H9 (cell line): ENCODE results near the gene TTLL13. TPM values are rescaled to one million over a fixed set of nuclear protein-coding genes. Genes with fewer than 3 reads are reported as not detected.

Experiments
- DNase-seq: peaks from one replicate; pipeline ENCODE4 v3.0.0-alpha.2; 2017
- H2AFZ ChIP-seq: one replicate; pipeline ENCODE4 v1.6.1; 2013; ENCODE audit warnings: mild to moderate bottlenecking, low read length, control low read depth, moderate library complexity
- H2AK5ac ChIP-seq: 2 replicates; pipeline ENCODE4 v1.6.1; 2013; ENCODE audit warnings: low read length, control low read depth, mixed read lengths; ENCODE audit not compliant: insufficient read length
- H2BK120ac ChIP-seq: one replicate; pipeline ENCODE4 v1.6.1; 2013; ENCODE audit warnings: low read depth, mild to moderate bottlenecking, low read length, control low read depth, inconsistent platforms; ENCODE audit not compliant: poor library complexity, severe bottlenecking
- H2BK12ac ChIP-seq: 2 replicates; pipeline ENCODE4 v1.6.1; 2013; ENCODE audit warnings: low read length, control low read depth, mixed read lengths, low read depth; ENCODE audit not compliant: insufficient read length
- H2BK15ac ChIP-seq: 2 replicates; pipeline ENCODE4 v1.6.1; 2013; ENCODE audit warnings: low read depth, low read length, control low read depth
- H2BK20ac ChIP-seq: one replicate; pipeline ENCODE4 v1.6.1; 2013; ENCODE audit warnings: low read depth, mild to moderate bottlenecking, low read length, control low read depth, inconsistent platforms; ENCODE audit not compliant: poor library complexity, severe bottlenecking
- H2BK5ac ChIP-seq: 2 replicates; pipeline ENCODE4 v1.6.1; 2013; ENCODE audit warnings: low read length, control low read depth, mixed read lengths; ENCODE audit not compliant: insufficient read length
- H3K14ac ChIP-seq: 2 replicates; pipeline ENCODE4 v1.6.1; 2013; ENCODE audit warnings: low read length, control low read depth; ENCODE audit not compliant: insufficient read depth
- H3K18ac ChIP-seq: 2 replicates; pipeline ENCODE4 v1.6.1; 2013; ENCODE audit warnings: low read depth, mild to moderate bottlenecking, mixed read lengths, low read length, control low read depth; ENCODE audit not compliant: insufficient read length
- H3K23ac ChIP-seq: 2 replicates; pipeline ENCODE4 v1.6.1; 2013; ENCODE audit warnings: low read length, control low read depth, mixed read lengths, low read depth; ENCODE audit not compliant: insufficient read length
- H3K23me2 ChIP-seq: 2 replicates; pipeline ENCODE4 v1.6.1; 2013; ENCODE audit warnings: low read depth, mild to moderate bottlenecking, mixed read lengths, low read length, control low read depth; ENCODE audit not compliant: insufficient read length, poor library complexity, severe bottlenecking
- H3K27ac ChIP-seq: 2 replicates; pipeline ENCODE4 v1.5.1; 2013; ENCODE audit warnings: low read length, control low read depth, mixed read lengths, low read depth; ENCODE audit not compliant: insufficient read length
- H3K27me3 ChIP-seq: 2 replicates; pipeline ENCODE4 v1.6.1; 2013; ENCODE audit warnings: low read length, control low read depth, inconsistent platforms; ENCODE audit not compliant: insufficient read depth
- H3K4ac ChIP-seq: 2 replicates; pipeline ENCODE4 v1.6.1; 2013; ENCODE audit warnings: low read depth, mild to moderate bottlenecking, control low read depth, inconsistent platforms, low read length, moderate library complexity
- H3K4me1 ChIP-seq: 2 replicates; pipeline ENCODE4 v1.6.1; 2013; ENCODE audit warnings: low read length, control low read depth, inconsistent platforms; ENCODE audit not compliant: insufficient read depth
- H3K4me2 ChIP-seq: 2 replicates; pipeline ENCODE4 v1.6.1; 2013; ENCODE audit warnings: low read length, control low read depth, mixed read lengths; ENCODE audit not compliant: insufficient read length, insufficient read depth
- H3K56ac ChIP-seq: 2 replicates; pipeline ENCODE4 v1.6.1; 2013; ENCODE audit warnings: low read depth, mild to moderate bottlenecking, mixed read lengths, low read length, control low read depth; ENCODE audit not compliant: insufficient read length
- H3K79me1 ChIP-seq: 2 replicates; pipeline ENCODE4 v1.6.1; 2013; ENCODE audit warnings: low read depth, mild to moderate bottlenecking, moderate library complexity, low read length, control low read depth, inconsistent platforms; ENCODE audit not compliant: insufficient read depth, poor library complexity, severe bottlenecking
- H3K79me2 ChIP-seq: 2 replicates; pipeline ENCODE4 v1.6.1; 2013; ENCODE audit warnings: low read length, control low read depth, inconsistent platforms; ENCODE audit not compliant: insufficient read depth
- H3K9ac ChIP-seq: 2 replicates; pipeline ENCODE4 v1.6.1; 2013; ENCODE audit warnings: low read length, control low read depth, mixed read lengths; ENCODE audit not compliant: insufficient read length; ENCODE audit errors: extremely low read depth
- H3K9me3 ChIP-seq: one replicate; pipeline ENCODE4 v1.6.1; 2013; ENCODE audit warnings: low read depth, low read length, inconsistent platforms; ENCODE audit not compliant: control insufficient read depth
- H3T11ph ChIP-seq: one replicate; pipeline ENCODE4 v1.6.1; 2013; ENCODE audit warnings: mild to moderate bottlenecking, low read length, control low read depth, inconsistent platforms
- H4K20me1 ChIP-seq: one replicate; pipeline ENCODE4 v1.6.1; 2013; ENCODE audit not compliant: control insufficient read depth, insufficient read length, insufficient read depth
- H4K5ac ChIP-seq: 2 replicates; pipeline ENCODE4 v1.6.1; 2013; ENCODE audit warnings: low read depth, mild to moderate bottlenecking, mixed read lengths, low read length, control low read depth; ENCODE audit not compliant: insufficient read length
- H4K8ac ChIP-seq: replicated peaks from 2 replicates; pipeline ENCODE4 v1.6.1; 2013; ENCODE audit warnings: low read length, control low read depth, mixed read lengths, low read depth; ENCODE audit not compliant: insufficient read length
- H4K91ac ChIP-seq: 2 replicates; pipeline ENCODE4 v1.6.1; 2013; ENCODE audit warnings: low read depth, mild to moderate bottlenecking, moderate library complexity, mixed read lengths, low read length, control low read depth; ENCODE audit not compliant: insufficient read length
- H3K27ac Mint-ChIP-seq, 3 experiments: 2 replicates in 2 of 3; 3 replicates in 1 of 3; pipeline ENCODE4 v1.8.0; 2020 to 2021; ENCODE audit warnings: mixed read lengths in 3 of 3, mild to moderate bottlenecking in 1 of 3, moderate library complexity in 1 of 3
- H3K27me3 Mint-ChIP-seq: 2 replicates; pipeline ENCODE4 v1.8.0; 2021; ENCODE audit warnings: low read depth, mild to moderate bottlenecking, moderate library complexity, mixed read lengths
- H3K36me3 Mint-ChIP-seq, 3 experiments: 2 replicates in 2 of 3; 3 replicates in 1 of 3; pipeline ENCODE4 v1.8.0; 2020 to 2021; ENCODE audit warnings: low read depth in 3 of 3, mixed read lengths in 3 of 3; ENCODE audit not compliant: insufficient read depth in 1 of 3
- H3K4me1 Mint-ChIP-seq, 2 experiments: 2 replicates each; pipeline ENCODE4 v1.8.0; 2020; ENCODE audit warnings: mixed read lengths in 2 of 2
- H3K4me3 Mint-ChIP-seq, 2 experiments: 2 replicates in 1 of 2; 3 replicates in 1 of 2; pipeline ENCODE4 v1.8.0; 2020 to 2021; ENCODE audit warnings: mild to moderate bottlenecking in 2 of 2, mixed read lengths in 2 of 2, moderate library complexity in 1 of 2
- H3K9me3 Mint-ChIP-seq, 2 experiments: 2 replicates in 1 of 2; 3 replicates in 1 of 2; pipeline ENCODE4 v1.8.0; 2020; ENCODE audit warnings: mild to moderate bottlenecking in 2 of 2, mixed read lengths in 2 of 2, moderate library complexity in 1 of 2
- CTCF ChIP-seq: fragments of 200-600 bp; sonication (generic); conservative IDR thresholded peaks from 3 replicates; pipeline ENCODE4 v1.8.0; 2021; ENCODE audit warnings: antibody characterized with exemption, mild to moderate bottlenecking
- WGBS: extraction: QIAGEN DNeasy Blood & Tissue Kit; methylation state at CpG from one replicate; pipeline ENCODE4 v1.1.7; 2013; ENCODE audit warnings: missing lambda C conversion rate, low lambda C conversion rate, mixed read lengths; ENCODE audit not compliant: insufficient read length; ENCODE audit errors: extremely low coverage; 5-methylcytosine and 5-hydroxymethylcytosine counted together
- total RNA-seq: library from RNA; stranded (reverse); gene quantifications from 2 replicates; pipeline ENCODE4 v1.2.1, GENCODE V29; 2021

Gene TTLL13
- total RNA-seq, 1 experiment from 2014 or later, result not detected

- Mint-ChIP-seq H3K9me3 (no peaks in the 10 kb centered on the region), H3K4me3 (peak overlapping the region; percentile 79 to 90), H3K27me3 (peaks cover 4% of the 10 kb centered on the region), H3K27ac (no peak overlapping the region), H3K4me1 (peaks cover 22 to 23% of the 10 kb centered on the region in 2 experiments), H3K36me3 (peaks cover 5 to 9% (median 7%) of the 10 kb centered on the region in 3 experiments; a peak in 4 of 7 replicates)
- no peak overlapping the region for H3K23ac ChIP-seq
- no peak overlapping the region for H3T11ph ChIP-seq
- no peak overlapping the region for H4K8ac ChIP-seq
- H2BK15ac ChIP-seq, result no peak overlapping the region
- no peak overlapping the region for H3K56ac ChIP-seq
- no peak overlapping the region for H3K27ac ChIP-seq
- H3K9ac ChIP-seq, result no peak overlapping the region
- WGBS, result no CpG with 5 or more reads among the region's 4 CpGs
- no peak for DNase-seq
- no peak overlapping the region for H3K4ac ChIP-seq
- H3K9me3 ChIP-seq, result no peaks in the 10 kb centered on the region
- no peak overlapping the region for H2BK120ac ChIP-seq
- no peak overlapping the region for H4K5ac ChIP-seq
- no peak overlapping the region for H4K91ac ChIP-seq
- H3K14ac ChIP-seq, result no peak overlapping the region
- no peak overlapping the region for H2AK5ac ChIP-seq
- no peaks in the 10 kb centered on the region; the same call in 1 of the 2 replicates for H3K27me3 ChIP-seq
- H3K79me2 ChIP-seq, result peaks cover 3% of the 10 kb centered on the region; the same call in 1 of the 2 replicates
- no peaks in the 10 kb centered on the region for H4K20me1 ChIP-seq
- no peak overlapping the region for H2BK12ac ChIP-seq
- H3K79me1 ChIP-seq, result peaks cover 13% of the 10 kb centered on the region
- H3K4me1 ChIP-seq, result peaks cover 6% of the 10 kb centered on the region; the same call in 1 of the 2 replicates
- H3K4me2 ChIP-seq, result peak overlapping the region; percentile 45
- H3K18ac ChIP-seq, result no peak overlapping the region
- no peak for TF ChIP-seq CTCF
- no peak overlapping the region for H2BK20ac ChIP-seq
- H2AFZ ChIP-seq, result no peak overlapping the region
- peaks cover 13% of the 10 kb centered on the region for H3K23me2 ChIP-seq
- H2BK5ac ChIP-seq, result no peak overlapping the region
Measured at GRCh38 chr15:90202929-90203328, 46.4 kb upstream of the TTLL13 start.
